Effector memory CD8-positive, alpha-beta T cell (primary cell): Measurements from ENCODE around the gene ADCY10.
"Not testable (repeated sequence)": the region's sequence is repeated elsewhere in the genome, so short reads cannot be mapped to it uniquely, and the experiment has no call there.

Experiments
- ATAC-seq: fragments of 150-1000 bp; cut with Tn5 transposase; replicated peaks from 2 replicates; pipeline ENCODE4 v1.10.0; 2021; ENCODE audit warnings: mild to moderate bottlenecking, moderate library complexity
- DNase-seq, 3 experiments: peaks; one replicate each; pipeline ENCODE4 v3.0.0; 2021
- H3K27ac Mint-ChIP-seq, 2 donors: one replicate each; pipeline ENCODE4 v1.8.0; 2022; ENCODE audit warnings: mild to moderate bottlenecking in 2 of 2, mixed read lengths in 2 of 2, moderate library complexity in 2 of 2
- H3K27me3 Mint-ChIP-seq, 2 donors: one replicate each; pipeline ENCODE4 v1.8.0; 2022; ENCODE audit warnings: mixed read lengths in 2 of 2
- H3K36me3 Mint-ChIP-seq: one replicate; pipeline ENCODE4 v1.8.0; 2022; ENCODE audit warnings: mild to moderate bottlenecking, moderate library complexity, mixed read lengths; ENCODE audit not compliant: insufficient read depth
- H3K4me1 Mint-ChIP-seq, 2 donors: one replicate each; pipeline ENCODE4 v1.8.0; 2022; ENCODE audit warnings: low read depth in 2 of 2, mixed read lengths in 2 of 2
- H3K4me3 Mint-ChIP-seq, 2 donors: one replicate each; pipeline ENCODE4 v1.8.0; 2022; ENCODE audit warnings: mild to moderate bottlenecking in 2 of 2, mixed read lengths in 2 of 2, moderate library complexity in 2 of 2
- H3K9me3 Mint-ChIP-seq, 2 donors: one replicate each; pipeline ENCODE4 v1.8.0; 2022; ENCODE audit warnings: mixed read lengths in 2 of 2

Gene ADCY10

DNA sequence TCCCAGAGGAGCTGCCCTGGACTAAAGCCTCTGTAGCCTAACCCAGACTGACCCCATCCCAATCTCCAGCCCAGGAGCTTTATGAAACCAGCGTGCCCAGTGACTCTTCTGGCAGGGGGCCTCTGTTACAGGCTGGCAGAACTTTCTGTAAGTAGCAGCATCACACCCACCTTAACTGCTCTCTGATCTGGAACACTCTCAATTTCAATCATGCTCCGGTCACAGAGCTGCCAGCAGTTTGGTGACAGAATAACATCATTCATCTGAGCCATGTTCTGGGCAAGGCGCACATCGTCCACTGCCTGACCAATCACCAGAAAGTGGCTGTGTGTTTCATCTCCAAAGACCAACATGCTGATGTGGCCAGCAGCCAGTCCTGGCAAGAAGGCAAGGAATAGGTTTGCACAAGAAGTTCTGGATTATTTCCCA lies 14.7 kb downstream of the ADCY10 start:
- Mint-ChIP-seq H3K36me3 (no peaks in the 10 kb centered on the region), H3K4me1 (no peaks in the 10 kb centered on the region), H3K4me3 (no peak overlapping the region), H3K9me3 (no peaks in the 10 kb centered on the region), H3K27me3 (peaks cover 0 to 5% of the 10 kb centered on the region in 2 donors), H3K27ac (no peak overlapping the region)
- ATAC-seq (no peak), DNase-seq (no peak)

DNA sequence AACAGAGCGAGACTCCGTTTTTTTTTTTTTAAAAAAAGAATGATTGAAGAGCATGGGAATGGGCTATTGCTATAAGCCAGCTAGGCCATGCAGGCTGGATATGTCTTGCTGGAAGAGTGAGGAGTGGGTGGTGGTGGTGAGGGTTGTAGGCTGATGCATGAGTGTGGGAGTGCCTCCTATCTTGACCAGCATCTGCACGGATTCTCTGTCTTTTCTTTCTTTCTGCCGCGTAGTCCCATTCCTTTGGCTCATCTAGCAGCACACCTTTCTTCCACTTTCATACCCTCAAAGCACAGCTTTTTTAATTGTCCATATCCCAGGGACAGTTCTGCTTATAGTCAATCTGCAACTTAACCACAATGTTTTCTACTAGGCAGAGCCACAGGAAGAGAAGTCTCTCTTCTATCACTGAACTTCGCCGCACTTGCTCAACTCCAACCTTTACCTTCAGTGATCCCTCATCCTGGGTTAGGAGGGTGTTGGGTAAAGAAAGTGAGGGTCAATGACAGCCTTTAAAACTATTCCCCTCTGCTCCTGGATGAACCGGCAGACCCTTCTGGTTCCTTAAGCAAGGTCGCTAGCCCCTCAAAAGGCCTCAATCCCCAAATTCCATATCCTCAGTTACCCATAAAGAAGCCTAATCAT lies 15.2 kb downstream of the ADCY10 start:
- ATAC-seq, result no peak

GRCh38 chr1:167893798-167894197 lies 20.1 kb downstream of the ADCY10 start:
- no peaks in the 10 kb centered on the region for H3K36me3 Mint-ChIP-seq
- ATAC-seq, result no peak
- H3K27ac Mint-ChIP-seq, result no peak overlapping the region

More for the DNA sequence above, 15.2 kb downstream of the ADCY10 start:
- H3K9me3 Mint-ChIP-seq, result no peaks in the 10 kb centered on the region
- H3K4me1 Mint-ChIP-seq, result no peaks in the 10 kb centered on the region
- H3K36me3 Mint-ChIP-seq, result no peaks in the 10 kb centered on the region
- no peak for DNase-seq
- H3K4me3 Mint-ChIP-seq, result no peak overlapping the region
- peaks cover 0 to 10% of the 10 kb centered on the region in 2 donors for H3K27me3 Mint-ChIP-seq
- no peak overlapping the region for H3K27ac Mint-ChIP-seq

DNA sequence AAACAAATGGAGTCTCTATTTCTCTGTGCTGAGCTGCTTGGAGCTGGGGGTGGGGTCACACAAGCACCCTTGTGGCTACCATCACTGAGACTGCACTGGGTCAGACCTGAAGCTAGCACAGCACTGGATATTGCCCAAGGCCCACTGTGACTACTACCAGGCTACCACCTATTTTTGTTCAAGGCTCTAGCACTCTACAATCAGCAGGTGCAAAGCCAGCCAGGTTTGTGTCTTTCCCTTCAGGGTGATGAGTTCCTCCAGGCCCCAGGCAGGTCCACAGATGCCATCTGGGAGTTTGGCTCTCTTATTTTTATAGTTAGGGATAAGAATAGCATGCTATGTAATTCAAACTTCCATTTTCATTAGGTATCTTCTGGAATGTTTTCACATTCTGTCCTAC lies 23.5 kb downstream of the ADCY10 start:
- Mint-ChIP-seq H3K27me3 (peaks cover 23 to 27% of the 10 kb centered on the region in 2 donors), H3K36me3 (no peaks in the 10 kb centered on the region), H3K4me1 (no peaks in the 10 kb centered on the region), H3K4me3 (no peak overlapping the region), H3K27ac (no peak overlapping the region), H3K9me3 (no peaks in the 10 kb centered on the region)
- no peak for ATAC-seq
- DNase-seq, result no peak

More at GRCh38 chr1:167893798-167894197, 20.1 kb downstream of the ADCY10 start:
- Mint-ChIP-seq H3K9me3 (no peaks in the 10 kb centered on the region), H3K4me1 (no peaks in the 10 kb centered on the region), H3K4me3 (no peak overlapping the region), H3K27me3 (peaks cover 10 to 13% of the 10 kb centered on the region in 2 donors)
- no peak for DNase-seq

DNA sequence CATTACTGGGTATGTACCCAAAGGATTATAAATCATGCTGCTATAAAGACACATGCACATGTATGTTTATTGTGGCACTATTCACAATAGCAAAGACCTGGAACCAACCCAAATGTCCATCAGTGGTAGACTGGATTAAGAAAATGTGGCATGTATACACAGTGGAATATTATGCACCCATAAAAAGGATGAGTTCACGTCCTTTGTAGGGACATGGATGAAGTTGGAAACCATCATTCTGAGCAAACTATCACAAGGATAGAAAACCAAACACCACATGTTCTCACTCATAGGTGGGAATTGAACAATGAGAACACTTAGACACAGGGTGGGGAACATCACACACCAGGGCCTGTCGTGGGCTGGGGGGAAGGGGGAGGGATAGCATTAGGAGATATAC lies 26.7 kb downstream of the ADCY10 start:
- DNase-seq, H3K9me3 Mint-ChIP-seq, H3K36me3 Mint-ChIP-seq, H3K27ac Mint-ChIP-seq, H3K4me1 Mint-ChIP-seq, ATAC-seq, H3K4me3 Mint-ChIP-seq: not testable (repeated sequence)
- peaks cover 26 to 41% of the 10 kb centered on the region in 2 donors for H3K27me3 Mint-ChIP-seq

GRCh38 chr1:167882376-167882775 lies 31.6 kb downstream of the ADCY10 start:
- Mint-ChIP-seq H3K4me1 (no peaks in the 10 kb centered on the region), H3K9me3 (no peaks in the 10 kb centered on the region), H3K27me3 (peaks cover 18 to 32% of the 10 kb centered on the region in 2 donors), H3K4me3 (no peak overlapping the region), H3K36me3 (no peaks in the 10 kb centered on the region), H3K27ac (no peak overlapping the region)
- DNase-seq, result no peak
- ATAC-seq, result no peak

- Mint-ChIP-seq H3K36me3 (no peaks in the 10 kb centered on the region), H3K27me3 (peaks cover 18 to 32% of the 10 kb centered on the region in 2 donors), H3K9me3 (no peaks in the 10 kb centered on the region), H3K4me3 (no peak overlapping the region), H3K4me1 (no peaks in the 10 kb centered on the region), H3K27ac (no peak overlapping the region)
- ATAC-seq (no peak), DNase-seq (no peak)
These were observed 32.1 kb downstream of the ADCY10 start for GRCh38 chr1:167881786-167882185.

GRCh38 chr1:167881069-167881468 lies 32.9 kb downstream of the ADCY10 start:
- no peaks in the 10 kb centered on the region for H3K36me3 Mint-ChIP-seq
- ATAC-seq (no peak), DNase-seq (no peak)
- peaks cover 11 to 31% of the 10 kb centered on the region in 2 donors for H3K27me3 Mint-ChIP-seq
- H3K4me1 Mint-ChIP-seq, result no peaks in the 10 kb centered on the region
- no peaks in the 10 kb centered on the region for H3K9me3 Mint-ChIP-seq
- no peak overlapping the region for H3K27ac Mint-ChIP-seq
- H3K4me3 Mint-ChIP-seq, result no peak overlapping the region

- no peak for ATAC-seq
- H3K4me3 Mint-ChIP-seq, result no peak overlapping the region
- H3K4me1 Mint-ChIP-seq, result no peaks in the 10 kb centered on the region
- DNase-seq, result no peak
- no peak overlapping the region for H3K27ac Mint-ChIP-seq
- H3K36me3 Mint-ChIP-seq, result no peaks in the 10 kb centered on the region
- H3K27me3 Mint-ChIP-seq, result peaks cover 9 to 26% of the 10 kb centered on the region in 2 donors
- no peaks in the 10 kb centered on the region for H3K9me3 Mint-ChIP-seq
These were observed 33.3 kb downstream of the ADCY10 start for GRCh38 chr1:167880580-167881021.

DNA sequence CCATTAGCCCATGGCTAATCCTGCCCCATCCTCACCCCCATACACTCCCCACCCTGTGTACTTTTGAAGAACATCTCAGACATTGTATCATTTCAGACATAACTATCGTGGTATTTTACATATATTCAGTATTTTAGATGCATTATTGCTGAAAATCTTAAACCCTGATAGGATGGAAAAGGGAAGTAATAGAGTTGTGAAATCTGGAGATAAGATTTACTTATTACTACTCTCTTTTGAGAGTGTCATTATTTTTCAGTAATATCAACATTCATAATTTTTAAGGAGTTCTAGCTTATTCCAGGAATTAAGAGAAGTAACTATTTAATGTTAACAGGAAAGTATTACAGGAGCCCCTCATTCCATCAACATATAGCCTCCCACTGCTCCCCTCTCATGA lies 34.4 kb downstream of the ADCY10 start:
- Mint-ChIP-seq H3K27me3 (peaks cover 0 to 15% of the 10 kb centered on the region in 2 donors), H3K4me1 (no peaks in the 10 kb centered on the region), H3K4me3 (no peak overlapping the region), H3K36me3 (no peaks in the 10 kb centered on the region), H3K9me3 (no peaks in the 10 kb centered on the region), H3K27ac (no peak overlapping the region)
- ATAC-seq (no peak), DNase-seq (no peak)

- no peak for DNase-seq
- no peaks in the 10 kb centered on the region for H3K4me1 Mint-ChIP-seq
- H3K27me3 Mint-ChIP-seq, result peaks cover 0 to 10% of the 10 kb centered on the region in 2 donors
- no peaks in the 10 kb centered on the region for H3K36me3 Mint-ChIP-seq
- no peak overlapping the region for H3K4me3 Mint-ChIP-seq
- no peak overlapping the region for H3K27ac Mint-ChIP-seq
- H3K9me3 Mint-ChIP-seq, result no peaks in the 10 kb centered on the region
- ATAC-seq, result no peak
These were observed 35.4 kb downstream of the ADCY10 start for GRCh38 chr1:167878372-167879160.

GRCh38 chr1:167876597-167877175 lies 37.2 kb downstream of the ADCY10 start:
- Mint-ChIP-seq H3K27ac (no peak overlapping the region), H3K4me1 (no peaks in the 10 kb centered on the region), H3K4me3 (no peak overlapping the region), H3K36me3 (no peaks in the 10 kb centered on the region), H3K27me3 (peaks cover 0 to 10% of the 10 kb centered on the region in 2 donors), H3K9me3 (no peaks in the 10 kb centered on the region)
- ATAC-seq (no peak), DNase-seq (no peak)

GRCh38 chr1:167871331-167871730 lies 42.6 kb downstream of the ADCY10 start:
- DNase-seq (no peak), ATAC-seq (no peak)
- no peaks in the 10 kb centered on the region for H3K27me3 Mint-ChIP-seq
- H3K4me3 Mint-ChIP-seq, result no peak overlapping the region
- H3K4me1 Mint-ChIP-seq, result no peaks in the 10 kb centered on the region
- no peaks in the 10 kb centered on the region for H3K9me3 Mint-ChIP-seq
- H3K36me3 Mint-ChIP-seq, result no peaks in the 10 kb centered on the region
- H3K27ac Mint-ChIP-seq, result no peak overlapping the region
